GF-D8 (cell line): ENCODE measurements around the gene YPEL2.

Source experiments
- DNase-seq: peaks from one replicate; lab custom pipeline; 2025; lab: John Stamatoyannopoulos, UW

The YPEL2 gene

GRCh38 chr17:59357219-59357697, 25.8 kb downstream of the YPEL2 start:
- DNase-seq: no peak

GRCh38 chr17:59357929-59358328, 26.5 kb downstream of the YPEL2 start:
- DNase-seq: no peak

- DNase-seq: no peak
These were observed 29.9 kb downstream of the YPEL2 start for GRCh38 chr17:59361386-59361785.

- no peak for DNase-seq
These were observed 30.7 kb downstream of the YPEL2 start for GRCh38 chr17:59361916-59362810.

GRCh38 chr17:59362811-59363205, 31.4 kb downstream of the YPEL2 start:
- DNase-seq: no peak

- DNase-seq: no peak
These were observed 34.0 kb downstream of the YPEL2 start for GRCh38 chr17:59365383-59365981.

- peak; percentile 20 for DNase-seq
These were observed 34.7 kb downstream of the YPEL2 start for GRCh38 chr17:59366040-59366757.

GRCh38 chr17:59366773-59367656, 35.6 kb downstream of the YPEL2 start:
- no peak for DNase-seq

GRCh38 chr17:59367657-59368045, 36.2 kb downstream of the YPEL2 start:
- no peak for DNase-seq

- DNase-seq: no peak
These were observed 36.9 kb downstream of the YPEL2 start for GRCh38 chr17:59368218-59368857.

GRCh38 chr17:59369031-59369975, 37.8 kb downstream of the YPEL2 start:
- DNase-seq: no peak

GRCh38 chr17:59370593-59371299, 39.3 kb downstream of the YPEL2 start:
- no peak for DNase-seq

- no peak for DNase-seq
These were observed 40.1 kb downstream of the YPEL2 start for GRCh38 chr17:59371416-59372100.

GRCh38 chr17:59372138-59372751, 40.8 kb downstream of the YPEL2 start:
- peak; percentile 44 for DNase-seq

GRCh38 chr17:59373882-59374495, 42.5 kb downstream of the YPEL2 start:
- no peak for DNase-seq

GRCh38 chr17:59374612-59375011, 43.2 kb downstream of the YPEL2 start:
- DNase-seq: no peak

GRCh38 chr17:59375857-59376256, 44.4 kb downstream of the YPEL2 start:
- no peak for DNase-seq

GRCh38 chr17:59376506-59376905, 45.1 kb downstream of the YPEL2 start:
- DNase-seq: no peak
